ENCODE measurements around the gene MKS1.

Gene MKS1

DNA sequence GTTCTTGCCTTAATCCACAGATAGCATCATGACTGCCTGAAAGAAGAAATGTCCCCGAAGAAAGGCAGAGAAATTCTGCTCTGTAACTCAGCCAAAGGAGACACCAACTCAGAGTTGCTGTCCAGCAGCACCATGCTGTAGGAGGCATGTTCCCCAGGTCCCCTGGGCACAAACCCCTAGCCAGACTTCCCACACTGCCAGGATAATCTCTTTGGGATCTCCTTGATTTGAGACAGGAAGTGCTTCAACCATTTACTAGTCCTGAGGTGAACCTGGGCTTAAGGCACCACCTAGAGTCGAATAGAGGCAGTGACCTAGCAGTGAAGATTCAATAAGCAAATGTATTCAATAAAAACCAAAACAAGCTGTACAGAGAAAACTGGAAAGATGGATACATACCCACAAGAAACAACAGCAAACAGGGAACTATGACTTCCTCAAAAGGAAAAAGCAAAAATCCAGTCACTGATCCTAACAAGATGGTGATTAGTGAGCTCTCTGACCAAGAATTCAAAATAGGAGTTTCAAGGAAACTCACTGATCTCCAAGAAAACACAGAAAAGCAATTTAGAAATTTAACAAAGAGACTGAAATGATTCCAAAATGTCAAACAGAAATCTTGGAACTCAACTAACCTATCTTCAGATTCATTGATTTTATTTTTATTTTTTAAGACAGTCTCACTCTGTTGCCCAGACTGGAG lies 46.5 kb downstream of the MKS1 start (continued):
- TF ChIP-seq, protein P1, sequence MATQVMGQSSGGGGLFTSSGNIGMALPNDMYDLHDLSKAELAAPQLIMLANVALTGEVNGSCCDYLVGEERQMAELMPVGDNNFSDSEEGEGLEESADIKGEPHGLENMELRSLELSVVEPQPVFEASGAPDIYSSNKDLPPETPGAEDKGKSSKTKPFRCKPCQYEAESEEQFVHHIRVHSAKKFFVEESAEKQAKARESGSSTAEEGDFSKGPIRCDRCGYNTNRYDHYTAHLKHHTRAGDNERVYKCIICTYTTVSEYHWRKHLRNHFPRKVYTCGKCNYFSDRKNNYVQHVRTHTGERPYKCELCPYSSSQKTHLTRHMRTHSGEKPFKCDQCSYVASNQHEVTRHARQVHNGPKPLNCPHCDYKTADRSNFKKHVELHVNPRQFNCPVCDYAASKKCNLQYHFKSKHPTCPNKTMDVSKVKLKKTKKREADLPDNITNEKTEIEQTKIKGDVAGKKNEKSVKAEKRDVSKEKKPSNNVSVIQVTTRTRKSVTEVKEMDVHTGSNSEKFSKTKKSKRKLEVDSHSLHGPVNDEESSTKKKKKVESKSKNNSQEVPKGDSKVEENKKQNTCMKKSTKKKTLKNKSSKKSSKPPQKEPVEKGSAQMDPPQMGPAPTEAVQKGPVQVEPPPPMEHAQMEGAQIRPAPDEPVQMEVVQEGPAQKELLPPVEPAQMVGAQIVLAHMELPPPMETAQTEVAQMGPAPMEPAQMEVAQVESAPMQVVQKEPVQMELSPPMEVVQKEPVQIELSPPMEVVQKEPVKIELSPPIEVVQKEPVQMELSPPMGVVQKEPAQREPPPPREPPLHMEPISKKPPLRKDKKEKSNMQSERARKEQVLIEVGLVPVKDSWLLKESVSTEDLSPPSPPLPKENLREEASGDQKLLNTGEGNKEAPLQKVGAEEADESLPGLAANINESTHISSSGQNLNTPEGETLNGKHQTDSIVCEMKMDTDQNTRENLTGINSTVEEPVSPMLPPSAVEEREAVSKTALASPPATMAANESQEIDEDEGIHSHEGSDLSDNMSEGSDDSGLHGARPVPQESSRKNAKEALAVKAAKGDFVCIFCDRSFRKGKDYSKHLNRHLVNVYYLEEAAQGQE (tag by site-specific recombination; IDR thresholded peaks at IDR 0.05): peak; percentile 91

DNA sequence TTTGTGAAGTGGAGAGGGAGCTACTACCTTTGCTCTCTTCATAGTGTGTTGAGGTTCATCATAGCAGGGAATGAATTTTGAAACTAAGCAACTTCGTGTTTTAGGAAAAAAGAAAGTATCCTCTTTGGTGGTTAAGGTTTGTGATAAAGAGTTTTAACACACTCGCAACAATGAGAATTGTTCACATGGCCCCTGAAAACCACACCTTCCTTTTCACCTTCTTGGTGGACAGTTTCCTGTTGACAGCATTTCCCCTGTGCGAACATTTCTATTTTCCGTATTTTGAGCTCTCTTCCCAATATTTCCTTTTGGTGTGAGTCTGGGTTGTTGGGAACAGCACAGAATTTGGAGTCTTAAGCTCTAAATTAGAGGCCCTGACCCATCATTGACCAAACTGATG lies 48.4 kb downstream of the MKS1 start:
- H3K36me3 ChIP-seq (ENCODE audit: control insufficient read depth in 2 of 2, insufficient read depth in 1 of 2, low read length in 2 of 2): no peaks in the 10 kb centered on the region
- POLR2A ChIA-PET: no interaction called here
- H3K4me3 ChIP-seq (ENCODE audit: low read depth, low read length): no peak overlapping the region
- TF ChIP-seq ZNF223 (tag by site-specific recombination; IDR thresholded peaks at IDR 0.05) (no peak), ZNF623 (tag by site-specific recombination; IDR thresholded peaks at IDR 0.05) (no peak), ZNF701 (tag by site-specific recombination; IDR thresholded peaks at IDR 0.05) (no peak), ZNF830 (tag by site-specific recombination; IDR thresholded peaks at IDR 0.05; ENCODE audit: low read depth) (no peak), TRIM28 (IDR thresholded peaks at IDR 0.05; ENCODE audit: borderline replicate concordance, low read length) (no peak), HOXC10 (CRISPR knock-in tag; IDR thresholded peaks at IDR 0.05) (no peak), MZF1 (tag by site-specific recombination; IDR thresholded peaks at IDR 0.05; ENCODE audit: borderline replicate concordance) (no peak), ZNF518A (tag by site-specific recombination; conservative IDR thresholded peaks at IDR 0.05; ENCODE audit: low read depth) (no peak), KLF7 (tag by site-specific recombination; IDR thresholded peaks at IDR 0.05; ENCODE audit: borderline replicate concordance) (no peak), ZNF394 (tag by site-specific recombination; IDR thresholded peaks at IDR 0.05; ENCODE audit: borderline replicate concordance) (no peak), ZNF670 (tag by site-specific recombination; IDR thresholded peaks at IDR 0.05; ENCODE audit: low read depth) (no peak)
- no peak overlapping the region for H3K27ac ChIP-seq (ENCODE audit: extremely low read depth, low read depth, low read length)
- CTCF ChIA-PET: interaction anchor here (0.5 to 1.8 kb wide), 10 partner anchors 10 to 776 kb away, joined by 3 to 10 read pairs (median 3); partner anchors contain the start of gene SRSF1
- H3K9me3 ChIP-seq (ENCODE audit: control insufficient read depth, insufficient read depth, low read depth, low read length): no peaks in the 10 kb centered on the region
- H3K4me1 ChIP-seq (ENCODE audit: control insufficient read depth, insufficient read depth, low read length): no peaks in the 10 kb centered on the region

GRCh38 chr17:58166682-58167081 lies 52.4 kb downstream of the MKS1 start, which contains the start of gene OR4D2:
OR4D2 (plus strand) TSS chr17:58166982; CDS start chr17:58169656, 2,674 bp downstream.
- TF ChIP-seq TCF7L2 (IDR thresholded peaks at IDR 0.05; ENCODE audit: borderline replicate concordance, low read depth, low read length): no peak
- H3K4me3 ChIP-seq (ENCODE audit: low read depth, low read length): no peak within 1 kb of the TSS
- no peaks in the 10 kb centered on the region for H3K4me1 ChIP-seq (ENCODE audit: control insufficient read depth, insufficient read depth, low read length)
- POLR2A ChIA-PET: no interaction called here
- no peaks in the 10 kb centered on the region for H3K36me3 ChIP-seq (ENCODE audit: control insufficient read depth in 2 of 2, insufficient read depth in 1 of 2, low read length in 2 of 2)
- H3K27ac ChIP-seq (ENCODE audit: extremely low read depth, low read depth, low read length): no peak within 1 kb of the TSS
- CTCF ChIA-PET: interaction anchor here (0.6 to 1.8 kb wide), 4 partner anchors 33 to 286 kb away, joined by 4 to 5 read pairs (median 4); no protein-coding TSS in a partner anchor
- H3K9me3 ChIP-seq (ENCODE audit: control insufficient read depth, insufficient read depth, low read depth, low read length): no peaks in the 10 kb centered on the region; the same call in 1 of the 2 replicates

All from HEK293 (cell line).